ENCODE data around the gene CDH1. TPM values are rescaled to one million over a fixed set of nuclear protein-coding genes. Genes with fewer than 3 reads are reported as not detected.

Gene CDH1
- polyA plus RNA-seq, 1 experiment, result 0.06 TPM

DNA sequence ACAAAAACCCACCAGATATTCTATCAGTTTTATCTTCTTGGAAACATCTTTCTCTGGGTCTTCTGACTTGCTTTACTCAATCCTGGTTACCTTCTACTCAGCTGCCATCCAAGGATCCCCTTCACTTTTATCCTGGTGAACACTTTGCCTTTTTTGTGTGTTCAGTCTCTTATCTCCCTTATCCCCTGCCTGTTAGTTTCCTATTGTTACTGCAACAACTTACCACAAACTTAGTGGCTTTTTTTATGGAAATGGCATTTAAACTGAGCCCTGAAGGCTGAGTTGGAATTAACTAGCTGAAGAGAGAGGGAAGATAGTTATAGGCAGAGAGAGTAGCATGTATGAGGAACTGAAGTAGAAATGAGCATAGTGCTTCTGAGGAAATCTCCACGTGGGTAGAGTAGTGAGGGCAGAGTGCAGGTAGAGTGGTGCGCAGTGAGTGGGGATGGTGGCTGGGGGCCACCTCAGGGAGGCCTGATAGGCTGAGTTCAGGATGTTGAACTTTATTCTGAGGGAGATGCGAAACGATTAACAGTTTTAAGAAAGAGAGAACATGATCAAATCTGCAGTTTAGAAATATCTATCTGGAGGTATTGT lies 132.5 kb downstream of the CDH1 start:
- TF ChIP-seq, protein P1, sequence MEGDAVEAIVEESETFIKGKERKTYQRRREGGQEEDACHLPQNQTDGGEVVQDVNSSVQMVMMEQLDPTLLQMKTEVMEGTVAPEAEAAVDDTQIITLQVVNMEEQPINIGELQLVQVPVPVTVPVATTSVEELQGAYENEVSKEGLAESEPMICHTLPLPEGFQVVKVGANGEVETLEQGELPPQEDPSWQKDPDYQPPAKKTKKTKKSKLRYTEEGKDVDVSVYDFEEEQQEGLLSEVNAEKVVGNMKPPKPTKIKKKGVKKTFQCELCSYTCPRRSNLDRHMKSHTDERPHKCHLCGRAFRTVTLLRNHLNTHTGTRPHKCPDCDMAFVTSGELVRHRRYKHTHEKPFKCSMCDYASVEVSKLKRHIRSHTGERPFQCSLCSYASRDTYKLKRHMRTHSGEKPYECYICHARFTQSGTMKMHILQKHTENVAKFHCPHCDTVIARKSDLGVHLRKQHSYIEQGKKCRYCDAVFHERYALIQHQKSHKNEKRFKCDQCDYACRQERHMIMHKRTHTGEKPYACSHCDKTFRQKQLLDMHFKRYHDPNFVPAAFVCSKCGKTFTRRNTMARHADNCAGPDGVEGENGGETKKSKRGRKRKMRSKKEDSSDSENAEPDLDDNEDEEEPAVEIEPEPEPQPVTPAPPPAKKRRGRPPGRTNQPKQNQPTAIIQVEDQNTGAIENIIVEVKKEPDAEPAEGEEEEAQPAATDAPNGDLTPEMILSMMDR (IDR thresholded peaks at IDR 0.05; ENCODE audit: low read depth, low read length), result no peak
- Histone ChIP-seq H3K9me3 (ENCODE audit: control insufficient read depth, insufficient read depth, low read length) (no peaks in the 10 kb centered on the region), H3K27me3 (ENCODE audit: control insufficient read depth, insufficient read depth, low read length) (no peaks in the 10 kb centered on the region), H3K27ac (ENCODE audit: low read depth, low read length) (no peak overlapping the region), H3K4me3 (ENCODE audit: low read depth, low read length) (no peak overlapping the region)
- CTCF ChIA-PET, result no interaction called here
- POLR2A ChIA-PET, result no interaction called here
- no peak for DNase-seq (ENCODE audit: low read depth, low spot score)

DNA sequence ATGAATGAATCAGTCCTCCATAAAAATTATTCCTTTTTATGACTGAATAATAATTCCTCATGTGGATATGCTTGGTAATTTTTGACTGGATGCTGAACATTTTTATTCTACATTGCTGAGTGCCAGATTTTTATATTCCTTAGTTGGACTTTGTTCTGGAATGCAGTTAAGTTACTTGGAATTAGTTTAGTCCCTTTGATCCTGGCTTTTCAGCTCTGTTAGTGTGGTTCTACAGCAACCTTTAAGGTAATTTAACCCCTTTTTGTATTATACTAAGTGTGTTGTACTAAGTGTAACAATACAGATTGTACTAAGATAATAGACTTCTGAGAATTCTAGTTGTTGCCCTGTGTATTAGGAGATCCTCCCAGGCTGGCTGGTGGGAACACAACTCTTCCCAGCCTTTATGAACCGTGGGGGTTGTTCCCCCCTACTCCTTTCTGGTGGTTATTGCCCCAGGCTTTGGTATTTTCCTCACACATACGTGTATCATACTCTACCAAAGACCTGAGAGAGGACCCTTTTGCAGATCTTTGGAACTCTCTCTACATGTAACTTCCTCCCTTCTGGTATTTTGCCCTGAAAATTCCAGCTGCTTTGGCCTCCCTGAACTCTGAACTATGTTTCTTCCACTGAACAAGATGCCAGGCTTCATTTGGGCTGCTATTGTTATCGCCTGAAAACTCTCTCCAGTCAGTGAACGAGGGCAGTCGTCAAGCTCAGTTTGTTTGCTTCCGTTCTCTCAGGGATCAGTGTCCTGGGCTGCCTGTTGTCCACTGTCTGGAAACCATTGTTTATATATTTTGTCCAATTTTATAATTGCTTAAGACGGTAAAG lies 136.8 kb downstream of the CDH1 start:
- no peak overlapping the region for H3K4me3 ChIP-seq (ENCODE audit: low read depth, low read length)
- ChIA-PET POLR2A (no interaction called here), CTCF (no interaction called here)
- H3K9me3 ChIP-seq (ENCODE audit: control insufficient read depth, insufficient read depth, low read length), result no peaks in the 10 kb centered on the region
- no peak for DNase-seq (ENCODE audit: low read depth, low spot score)
- TF ChIP-seq, protein P1 (IDR thresholded peaks at IDR 0.05; ENCODE audit: low read depth, low read length), result no peak
- H3K27ac ChIP-seq (ENCODE audit: low read depth, low read length), result no peak overlapping the region
- H3K27me3 ChIP-seq (ENCODE audit: control insufficient read depth, insufficient read depth, low read length), result no peaks in the 10 kb centered on the region

DNA sequence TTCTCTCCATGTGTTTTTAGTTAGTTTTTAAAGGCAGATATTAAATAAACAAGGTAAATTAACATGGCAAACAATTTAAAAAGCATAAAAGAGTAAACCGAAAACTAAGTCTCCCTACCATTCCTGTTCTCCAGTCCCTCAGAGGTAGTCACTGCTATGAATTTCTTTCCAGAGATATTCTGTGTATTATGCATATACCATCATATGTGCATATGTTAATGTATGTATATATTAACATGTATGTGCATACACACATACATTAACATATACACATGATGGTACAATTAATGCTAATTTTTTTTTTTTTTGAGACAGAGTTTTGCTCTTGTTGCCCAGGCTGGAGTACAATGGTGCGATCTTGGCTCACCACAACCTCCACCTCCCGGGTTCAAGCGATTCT lies 138.8 kb downstream of the CDH1 start:
- CTCF ChIA-PET, result no interaction called here
- no peak for DNase-seq (ENCODE audit: low read depth, low spot score)
- POLR2A ChIA-PET, result no interaction called here
- Histone ChIP-seq H3K9me3 (ENCODE audit: control insufficient read depth, insufficient read depth, low read length) (no peaks in the 10 kb centered on the region), H3K27ac (ENCODE audit: low read depth, low read length) (no peak overlapping the region), H3K4me3 (ENCODE audit: low read depth, low read length) (no peak overlapping the region), H3K27me3 (ENCODE audit: control insufficient read depth, insufficient read depth, low read length) (no peaks in the 10 kb centered on the region)
- TF ChIP-seq, protein P1 (IDR thresholded peaks at IDR 0.05; ENCODE audit: low read depth, low read length), result no peak

DNA sequence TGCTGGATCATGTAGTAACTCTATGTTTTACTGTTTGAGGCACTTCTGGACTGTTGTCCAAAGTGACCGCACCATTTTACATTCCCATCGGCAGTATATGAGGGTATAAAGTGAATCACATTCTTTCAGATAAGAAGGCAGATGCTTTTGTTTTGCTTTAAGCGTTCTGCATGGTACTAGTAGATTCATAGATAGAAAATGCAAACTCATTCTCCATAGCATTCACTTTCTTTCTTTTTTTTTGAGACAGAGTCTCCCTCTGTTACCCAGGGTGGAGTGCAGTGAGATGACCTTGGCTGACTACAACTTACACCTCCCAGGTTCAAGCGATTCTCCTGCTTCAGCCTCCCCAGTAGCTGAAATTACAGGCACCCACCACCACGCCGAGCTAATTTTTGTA lies 146.6 kb downstream of the CDH1 start:
- Histone ChIP-seq H3K4me3 (ENCODE audit: low read depth, low read length) (no peak overlapping the region), H3K27ac (ENCODE audit: low read depth, low read length) (no peak overlapping the region), H3K9me3 (ENCODE audit: control insufficient read depth, insufficient read depth, low read length) (no peaks in the 10 kb centered on the region), H3K27me3 (ENCODE audit: control insufficient read depth, insufficient read depth, low read length) (no peaks in the 10 kb centered on the region)
- ChIA-PET POLR2A (no interaction called here), CTCF (no interaction called here)
- TF ChIP-seq, protein P1 (IDR thresholded peaks at IDR 0.05; ENCODE audit: low read depth, low read length), result no peak
- no peak for DNase-seq (ENCODE audit: low read depth, low spot score)

DNA sequence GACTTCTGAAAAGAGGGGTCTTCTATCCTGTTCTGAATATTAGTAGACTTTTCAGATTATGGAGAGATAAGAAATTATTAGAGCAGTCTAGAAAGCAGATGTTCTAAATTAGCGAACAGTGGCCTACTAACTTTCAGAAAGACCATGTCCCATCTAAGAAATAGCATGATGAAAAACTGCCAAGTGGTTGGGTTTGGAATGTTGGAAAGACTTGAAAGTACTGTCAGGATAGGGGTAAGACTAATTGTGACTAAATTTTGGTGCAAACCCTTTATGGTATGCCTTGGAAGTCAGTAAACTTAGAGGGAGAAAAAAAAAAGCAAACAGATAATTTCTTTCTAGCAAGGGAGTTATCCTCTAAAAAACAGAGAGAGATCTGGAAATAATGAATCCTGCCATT lies 147.3 kb downstream of the CDH1 start:
- DNase-seq (ENCODE audit: low read depth, low spot score), result no peak
- no peak overlapping the region for H3K4me3 ChIP-seq (ENCODE audit: low read depth, low read length)
- TF ChIP-seq, protein P1 (IDR thresholded peaks at IDR 0.05; ENCODE audit: low read depth, low read length), result no peak
- H3K27ac ChIP-seq (ENCODE audit: low read depth, low read length), result no peak overlapping the region
- POLR2A ChIA-PET, result no interaction called here
- no peaks in the 10 kb centered on the region for H3K27me3 ChIP-seq (ENCODE audit: control insufficient read depth, insufficient read depth, low read length)
- H3K9me3 ChIP-seq (ENCODE audit: control insufficient read depth, insufficient read depth, low read length), result no peaks in the 10 kb centered on the region
- CTCF ChIA-PET, result no interaction called here
